ENCODE results near the gene CADM4. TPM values are rescaled to one million over a fixed set of nuclear protein-coding genes. Genes with fewer than 3 reads are reported as not detected.
A peak's percentile ranks its signal among the peaks of the same experiment; 100 is the strongest.

CADM4 gene
- total and polyA plus RNA-seq, 9 of the 15 experiments (the other 6 are each of a cell fraction or from before 2014, with no cell fraction given), result 0.03 to 4.6 (median 1.3) TPM

DNA sequence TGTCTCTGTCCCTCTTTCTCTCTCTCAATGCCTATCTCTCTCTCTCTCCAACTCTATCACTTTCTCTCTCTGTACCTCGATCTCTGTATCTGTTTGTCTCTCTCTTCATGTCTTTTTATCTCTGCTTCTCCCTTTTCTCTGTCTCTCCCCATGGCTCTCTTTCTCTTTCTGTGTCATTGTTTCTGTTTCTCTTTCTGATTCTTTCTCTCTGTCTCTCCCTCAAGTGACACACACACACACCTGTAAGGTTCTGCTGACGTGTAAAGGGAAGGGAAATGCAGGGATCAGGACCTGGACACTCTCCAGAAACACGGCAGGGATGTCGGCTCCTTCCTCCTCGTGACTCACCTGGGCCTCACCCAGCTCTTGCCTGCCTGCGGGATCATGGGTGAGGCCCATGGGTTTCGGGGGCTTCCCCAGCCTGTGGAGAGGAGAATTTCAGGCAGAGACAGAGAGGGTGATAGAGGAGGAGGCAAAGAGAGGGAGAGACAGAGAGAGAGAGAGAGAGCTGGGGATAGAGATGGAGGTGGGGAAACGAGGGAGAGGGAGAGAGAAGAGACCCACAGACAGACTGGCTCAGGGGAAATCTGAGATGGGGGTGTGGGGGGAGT, 35.7 kb upstream of the CADM4 start (continued):
- TF ChIP-seq CHD1 (IDR thresholded peaks at IDR 0.05; ENCODE audit: low read length) (no peak), KLF10 (CRISPR knock-in tag; IDR thresholded peaks at IDR 0.05) (no peak), ZEB2 (IDR thresholded peaks at IDR 0.05) (peak; percentile 55; the same call in 1 of the 2 replicates), MTA1 (IDR thresholded peaks at IDR 0.05; ENCODE audit: borderline replicate concordance) (0 out of 2 replicates have a peak, but pooled peaks have one; percentile 29), RFX5 (IDR thresholded peaks at IDR 0.05; ENCODE audit: low read depth, low read length) (no peak), ZFPM2 (CRISPR knock-in tag; IDR thresholded peaks at IDR 0.05) (no peak), BCL6 (CRISPR knock-in tag; IDR thresholded peaks at IDR 0.05) (no peak), FOXK2 (conservative IDR thresholded peaks at IDR 0.05 in 1 of 2, IDR thresholded peaks at IDR 0.05 in 1 of 2; ENCODE audit: low read depth in 2 of 2) (no peak), GTF2F1 (IDR thresholded peaks at IDR 0.05; ENCODE audit: low read depth, low read length) (no peak), SMARCA4 (IDR thresholded peaks at IDR 0.05) (peak; percentile 43; the same call in 1 of the 2 replicates)
- TF ChIP-seq, protein P1, sequence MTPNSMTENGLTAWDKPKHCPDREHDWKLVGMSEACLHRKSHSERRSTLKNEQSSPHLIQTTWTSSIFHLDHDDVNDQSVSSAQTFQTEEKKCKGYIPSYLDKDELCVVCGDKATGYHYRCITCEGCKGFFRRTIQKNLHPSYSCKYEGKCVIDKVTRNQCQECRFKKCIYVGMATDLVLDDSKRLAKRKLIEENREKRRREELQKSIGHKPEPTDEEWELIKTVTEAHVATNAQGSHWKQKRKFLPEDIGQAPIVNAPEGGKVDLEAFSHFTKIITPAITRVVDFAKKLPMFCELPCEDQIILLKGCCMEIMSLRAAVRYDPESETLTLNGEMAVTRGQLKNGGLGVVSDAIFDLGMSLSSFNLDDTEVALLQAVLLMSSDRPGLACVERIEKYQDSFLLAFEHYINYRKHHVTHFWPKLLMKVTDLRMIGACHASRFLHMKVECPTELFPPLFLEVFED (CRISPR knock-in tag; conservative IDR thresholded peaks at IDR 0.05), result 0 out of 2 replicates have a peak, but pooled peaks have one; percentile 17
- TF ChIP-seq, protein P2, sequence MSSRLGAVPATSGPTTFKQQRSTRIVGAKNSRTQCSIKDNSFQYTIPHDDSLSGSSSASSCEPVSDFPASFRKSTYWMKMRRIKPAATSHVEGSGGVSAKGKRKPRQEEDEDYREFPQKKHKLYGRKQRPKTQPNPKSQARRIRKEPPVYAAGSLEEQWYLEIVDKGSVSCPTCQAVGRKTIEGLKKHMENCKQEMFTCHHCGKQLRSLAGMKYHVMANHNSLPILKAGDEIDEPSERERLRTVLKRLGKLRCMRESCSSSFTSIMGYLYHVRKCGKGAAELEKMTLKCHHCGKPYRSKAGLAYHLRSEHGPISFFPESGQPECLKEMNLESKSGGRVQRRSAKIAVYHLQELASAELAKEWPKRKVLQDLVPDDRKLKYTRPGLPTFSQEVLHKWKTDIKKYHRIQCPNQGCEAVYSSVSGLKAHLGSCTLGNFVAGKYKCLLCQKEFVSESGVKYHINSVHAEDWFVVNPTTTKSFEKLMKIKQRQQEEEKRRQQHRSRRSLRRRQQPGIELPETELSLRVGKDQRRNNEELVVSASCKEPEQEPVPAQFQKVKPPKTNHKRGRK (tag; IDR thresholded peaks at IDR 0.05), result peak; percentile 46; the same call in 1 of the 2 replicates
- TF ChIP-seq, protein P3, sequence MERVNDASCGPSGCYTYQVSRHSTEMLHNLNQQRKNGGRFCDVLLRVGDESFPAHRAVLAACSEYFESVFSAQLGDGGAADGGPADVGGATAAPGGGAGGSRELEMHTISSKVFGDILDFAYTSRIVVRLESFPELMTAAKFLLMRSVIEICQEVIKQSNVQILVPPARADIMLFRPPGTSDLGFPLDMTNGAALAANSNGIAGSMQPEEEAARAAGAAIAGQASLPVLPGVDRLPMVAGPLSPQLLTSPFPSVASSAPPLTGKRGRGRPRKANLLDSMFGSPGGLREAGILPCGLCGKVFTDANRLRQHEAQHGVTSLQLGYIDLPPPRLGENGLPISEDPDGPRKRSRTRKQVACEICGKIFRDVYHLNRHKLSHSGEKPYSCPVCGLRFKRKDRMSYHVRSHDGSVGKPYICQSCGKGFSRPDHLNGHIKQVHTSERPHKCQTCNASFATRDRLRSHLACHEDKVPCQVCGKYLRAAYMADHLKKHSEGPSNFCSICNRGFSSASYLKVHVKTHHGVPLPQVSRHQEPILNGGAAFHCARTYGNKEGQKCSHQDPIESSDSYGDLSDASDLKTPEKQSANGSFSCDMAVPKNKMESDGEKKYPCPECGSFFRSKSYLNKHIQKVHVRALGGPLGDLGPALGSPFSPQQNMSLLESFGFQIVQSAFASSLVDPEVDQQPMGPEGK (CRISPR knock-in tag; IDR thresholded peaks at IDR 0.05; ENCODE audit: borderline replicate concordance), result no peak
